Measurements from ENCODE around the gene NALF2.

Gene NALF2

GRCh38 chrX:69503782-69504625, at the start of gene NALF2:
TSS of gene NALF2 (plus strand) at chrX:69504326. CDS start at chrX:69505283, 957 bp downstream.
- no peak for DNase-seq

- DNase-seq: no peak
Measured at GRCh38 chrX:69457756-69458155, 46.4 kb upstream of the NALF2 start.

GRCh38 chrX:69466546-69466945, 37.6 kb upstream of the NALF2 start:
- DNase-seq: no peak

GRCh38 chrX:69469975-69470374, 34.2 kb upstream of the NALF2 start:
- DNase-seq: no peak

- no peak for DNase-seq
Measured at GRCh38 chrX:69489625-69490024, 14.5 kb upstream of the NALF2 start.

GRCh38 chrX:69493193-69493592, 10.9 kb upstream of the NALF2 start:
- DNase-seq: no peak

- no peak for DNase-seq
Measured at GRCh38 chrX:69493766-69494165, 10.4 kb upstream of the NALF2 start.

- DNase-seq: no peak
Measured at GRCh38 chrX:69496183-69496582, 7.9 kb upstream of the NALF2 start.

GRCh38 chrX:69501429-69501828, 2.7 kb upstream of the NALF2 start:
- DNase-seq: no peak

- no peak for DNase-seq
Measured at GRCh38 chrX:69503228-69503781, 821 bp upstream of the NALF2 start.

GRCh38 chrX:69504626-69505612, 793 bp downstream of the NALF2 start:
- no peak for DNase-seq

- DNase-seq: no peak
Measured at GRCh38 chrX:69505772-69506616, 1.9 kb downstream of the NALF2 start.

- no peak for DNase-seq
Measured at GRCh38 chrX:69506617-69507499, 2.7 kb downstream of the NALF2 start.

GRCh38 chrX:69507500-69507789, 3.3 kb downstream of the NALF2 start:
- no peak for DNase-seq

GRCh38 chrX:69508610-69509009, 4.5 kb downstream of the NALF2 start:
- no peak for DNase-seq

GRCh38 chrX:69510137-69510715, 6.1 kb downstream of the NALF2 start:
- no peak for DNase-seq

GRCh38 chrX:69510914-69511513, 6.9 kb downstream of the NALF2 start:
- DNase-seq: no peak

GRCh38 chrX:69522052-69522451, 17.9 kb downstream of the NALF2 start:
- no peak for DNase-seq

- no peak for DNase-seq
Measured at GRCh38 chrX:69523314-69523713, 19.2 kb downstream of the NALF2 start.

GRCh38 chrX:69524781-69525363, 20.7 kb downstream of the NALF2 start:
- no peak for DNase-seq
